Measurements from ENCODE around the gene PRKCH.
A peak's percentile ranks its signal among the peaks of the same experiment; 100 is the strongest.

Gene PRKCH

GRCh38 chr14:61596990-61597389, 275.6 kb downstream of the PRKCH start:
- Mint-ChIP-seq H3K27me3 (no peaks in the 10 kb centered on the region), H3K4me3 (no peak overlapping the region), H3K27ac (no peak overlapping the region), H3K9me3 (no peaks in the 10 kb centered on the region), H3K4me1 (peaks cover 39 to 63% of the 10 kb centered on the region in 2 donors), H3K36me3 (no peaks in the 10 kb centered on the region)
- DNase-seq (no peak), ATAC-seq (replicated peaks) (no peak)

- no peak overlapping the region for H3K4me3 Mint-ChIP-seq
- no peaks in the 10 kb centered on the region for H3K27me3 Mint-ChIP-seq
- H3K27ac Mint-ChIP-seq: no peak overlapping the region
- no peaks in the 10 kb centered on the region for H3K9me3 Mint-ChIP-seq
- ATAC-seq (replicated peaks) (peak; percentile 51 to 64), DNase-seq (no peak)
- H3K4me1 Mint-ChIP-seq: peaks cover 36 to 56% of the 10 kb centered on the region in 2 donors
- H3K36me3 Mint-ChIP-seq: no peaks in the 10 kb centered on the region
These were observed 277.6 kb downstream of the PRKCH start for GRCh38 chr14:61598980-61599379.

- H3K27me3 Mint-ChIP-seq: no peaks in the 10 kb centered on the region
- H3K36me3 Mint-ChIP-seq: no peaks in the 10 kb centered on the region
- H3K27ac Mint-ChIP-seq: no peak overlapping the region
- H3K4me1 Mint-ChIP-seq: peaks cover 28 to 46% of the 10 kb centered on the region in 2 donors
- ATAC-seq (replicated peaks) (no peak), DNase-seq (no peak)
- H3K9me3 Mint-ChIP-seq: peaks cover 0 to 2% of the 10 kb centered on the region in 2 donors
- no peak overlapping the region for H3K4me3 Mint-ChIP-seq
These were observed 278.6 kb downstream of the PRKCH start for GRCh38 chr14:61599942-61600341.

All from stimulated activated naive B cell treated with anti-CD40 and anti-IgM and Interleukin-4, amounts not matched to agents 10 μg/mL and 1 μg/mL and 100 μg/mL, for 72 hours (primary cell).